KOPT-K1 (cell line): ENCODE data around the gene IFNE.

Experiments used
- H3K27ac ChIP-seq: fragments of 200-600 bp; sonication (generic); 2 replicates; pipeline ENCODE4 v1.5.1; 2016; ENCODE audit warnings: antibody characterized with exemption, mild to moderate bottlenecking, low read depth, low read length; ENCODE audit not compliant: poor library complexity, severe bottlenecking
- H3K36me3 ChIP-seq: fragments of 200-600 bp; sonication (generic); 2 replicates; pipeline ENCODE4 v1.5.1; 2017; ENCODE audit warnings: antibody characterized with exemption, mild to moderate bottlenecking, low read length, moderate library complexity; ENCODE audit not compliant: insufficient read depth
- H3K9me3 ChIP-seq: fragments of 200-600 bp; sonication (generic); 2 replicates; pipeline ENCODE4 v1.5.1; 2017; ENCODE audit warnings: antibody characterized with exemption, low read length, mild to moderate bottlenecking; ENCODE audit not compliant: insufficient read depth, poor library complexity, severe bottlenecking

IFNE gene

GRCh38 chr9:21482213-21482612 is at the start of gene IFNE:
IFNE (minus strand) TSS chr9:21482313; CDS start chr9:21481694, 619 bp downstream.
- H3K36me3 ChIP-seq: no peaks in the 10 kb centered on the region
- H3K27ac ChIP-seq: no peak within 1 kb of the TSS

GRCh38 chr9:21528123-21528808 is 46.2 kb upstream of the IFNE start:
- Histone ChIP-seq H3K9me3 (no peaks in the 10 kb centered on the region), H3K27ac (no peak overlapping the region), H3K36me3 (no peaks in the 10 kb centered on the region)

More at GRCh38 chr9:21482213-21482612, at the start of gene IFNE:
- no peaks in the 10 kb centered on the region for H3K9me3 ChIP-seq

- Histone ChIP-seq H3K9me3 (no peaks in the 10 kb centered on the region), H3K36me3 (no peaks in the 10 kb centered on the region), H3K27ac (no peak overlapping the region)
Observed at GRCh38 chr9:21527579-21527978, 45.5 kb upstream of the IFNE start.

- Histone ChIP-seq H3K36me3 (no peaks in the 10 kb centered on the region), H3K27ac (no peak overlapping the region), H3K9me3 (no peaks in the 10 kb centered on the region)
Observed at GRCh38 chr9:21525174-21525573, 43.1 kb upstream of the IFNE start.

GRCh38 chr9:21524099-21524830 is 42.2 kb upstream of the IFNE start:
- Histone ChIP-seq H3K27ac (no peak overlapping the region), H3K9me3 (no peaks in the 10 kb centered on the region), H3K36me3 (no peaks in the 10 kb centered on the region)

- H3K27ac ChIP-seq: no peak overlapping the region
- H3K9me3 ChIP-seq: no peaks in the 10 kb centered on the region
- no peaks in the 10 kb centered on the region for H3K36me3 ChIP-seq
Observed at GRCh38 chr9:21523021-21524014, 41.2 kb upstream of the IFNE start.

GRCh38 chr9:21522348-21522747 is 40.2 kb upstream of the IFNE start:
- H3K36me3 ChIP-seq: no peaks in the 10 kb centered on the region
- H3K9me3 ChIP-seq: no peaks in the 10 kb centered on the region
- no peak overlapping the region for H3K27ac ChIP-seq

- no peaks in the 10 kb centered on the region for H3K36me3 ChIP-seq
- H3K9me3 ChIP-seq: no peaks in the 10 kb centered on the region
- no peak overlapping the region for H3K27ac ChIP-seq
Observed at GRCh38 chr9:21521448-21521847, 39.3 kb upstream of the IFNE start.

GRCh38 chr9:21520501-21521228 is 38.6 kb upstream of the IFNE start:
- no peaks in the 10 kb centered on the region for H3K36me3 ChIP-seq
- H3K27ac ChIP-seq: no peak overlapping the region
- no peaks in the 10 kb centered on the region for H3K9me3 ChIP-seq

- no peaks in the 10 kb centered on the region for H3K36me3 ChIP-seq
- no peaks in the 10 kb centered on the region for H3K9me3 ChIP-seq
- H3K27ac ChIP-seq: no peak overlapping the region
Observed at GRCh38 chr9:21519855-21520434, 37.8 kb upstream of the IFNE start.

GRCh38 chr9:21516796-21517195 is 34.7 kb upstream of the IFNE start:
- Histone ChIP-seq H3K27ac (no peak overlapping the region), H3K36me3 (no peaks in the 10 kb centered on the region), H3K9me3 (no peaks in the 10 kb centered on the region)

- no peaks in the 10 kb centered on the region for H3K9me3 ChIP-seq
- H3K27ac ChIP-seq: no peak overlapping the region
- no peaks in the 10 kb centered on the region for H3K36me3 ChIP-seq
Observed at GRCh38 chr9:21513431-21513830, 31.3 kb upstream of the IFNE start.

GRCh38 chr9:21510806-21511205 is 28.7 kb upstream of the IFNE start:
- Histone ChIP-seq H3K36me3 (no peaks in the 10 kb centered on the region), H3K9me3 (no peaks in the 10 kb centered on the region), H3K27ac (no peak overlapping the region)

GRCh38 chr9:21507483-21507790 is 25.3 kb upstream of the IFNE start:
- Histone ChIP-seq H3K27ac (no peak overlapping the region), H3K36me3 (no peaks in the 10 kb centered on the region)

More at GRCh38 chr9:21507483-21507790, 25.3 kb upstream of the IFNE start:
- H3K9me3 ChIP-seq: no peaks in the 10 kb centered on the region
